Measurements from ENCODE around the gene MCTP2.

MCTP2 gene

GRCh38 chr15:94367726-94368535 lies 136.6 kb downstream of the MCTP2 start:
- no peak for TF ChIP-seq TAF1 (IDR thresholded peaks at IDR 0.05; ENCODE audit: borderline replicate concordance, low read depth, low read length)
- FAIRE-seq = no peak

GRCh38 chr15:94370206-94370935 lies 139.0 kb downstream of the MCTP2 start:
- DNase-seq (ENCODE audit: insufficient read length) (no peak), FAIRE-seq (no peak)
- TF ChIP-seq POLR2A (IDR thresholded peaks at IDR 0.05; ENCODE audit: low read depth, low read length) (no peak), TAF1 (IDR thresholded peaks at IDR 0.05; ENCODE audit: borderline replicate concordance, low read depth, low read length) (no peak), POLR2AphosphoS5 (IDR thresholded peaks at IDR 0.05; ENCODE audit: low read depth, low read length) (no peak)

More at GRCh38 chr15:94367726-94368535, 136.6 kb downstream of the MCTP2 start:
- no peak for DNase-seq (ENCODE audit: insufficient read length)

GRCh38 chr15:94370936-94371285 lies 139.6 kb downstream of the MCTP2 start:
- FAIRE-seq (no peak), DNase-seq (ENCODE audit: insufficient read length) (no peak)
- TF ChIP-seq POLR2A (IDR thresholded peaks at IDR 0.05; ENCODE audit: low read depth, low read length) (no peak), TAF1 (IDR thresholded peaks at IDR 0.05; ENCODE audit: borderline replicate concordance, low read depth, low read length) (no peak), POLR2AphosphoS5 (IDR thresholded peaks at IDR 0.05; ENCODE audit: low read depth, low read length) (no peak)

GRCh38 chr15:94372821-94373220 lies 141.5 kb downstream of the MCTP2 start:
- DNase-seq (ENCODE audit: insufficient read length) (no peak), FAIRE-seq (no peak)
- TF ChIP-seq TAF1 (IDR thresholded peaks at IDR 0.05; ENCODE audit: borderline replicate concordance, low read depth, low read length) = no peak
- TF ChIP-seq POLR2A (IDR thresholded peaks at IDR 0.05; ENCODE audit: low read depth, low read length) = no peak
- no peak for TF ChIP-seq POLR2AphosphoS5 (IDR thresholded peaks at IDR 0.05; ENCODE audit: low read depth, low read length)

- DNase-seq (ENCODE audit: insufficient read length) (no peak), FAIRE-seq (no peak)
- TF ChIP-seq POLR2AphosphoS5 (IDR thresholded peaks at IDR 0.05; ENCODE audit: low read depth, low read length) (no peak), TAF1 (IDR thresholded peaks at IDR 0.05; ENCODE audit: borderline replicate concordance, low read depth, low read length) (no peak), POLR2A (IDR thresholded peaks at IDR 0.05; ENCODE audit: low read depth, low read length) (no peak)
These were observed 144.6 kb downstream of the MCTP2 start for GRCh38 chr15:94375997-94376396.

- no peak for FAIRE-seq
- TF ChIP-seq POLR2A (IDR thresholded peaks at IDR 0.05; ENCODE audit: low read depth, low read length) = no peak
- no peak for DNase-seq (ENCODE audit: insufficient read length)
These were observed 148.6 kb downstream of the MCTP2 start for GRCh38 chr15:94379986-94380385.

- DNase-seq (ENCODE audit: insufficient read length) = no peak
- no peak for TF ChIP-seq POLR2AphosphoS5 (IDR thresholded peaks at IDR 0.05; ENCODE audit: low read depth, low read length)
- no peak for TF ChIP-seq TAF1 (IDR thresholded peaks at IDR 0.05; ENCODE audit: borderline replicate concordance, low read depth, low read length)
- TF ChIP-seq POLR2A (IDR thresholded peaks at IDR 0.05; ENCODE audit: low read depth, low read length) = no peak
- FAIRE-seq = no peak
These were observed 149.4 kb downstream of the MCTP2 start for GRCh38 chr15:94380798-94381197.

GRCh38 chr15:94381384-94381783 lies 150.0 kb downstream of the MCTP2 start:
- no peak for FAIRE-seq
- no peak for DNase-seq (ENCODE audit: insufficient read length)
- no peak for TF ChIP-seq POLR2AphosphoS5 (IDR thresholded peaks at IDR 0.05; ENCODE audit: low read depth, low read length)
- TF ChIP-seq TAF1 (IDR thresholded peaks at IDR 0.05; ENCODE audit: borderline replicate concordance, low read depth, low read length) = no peak
- no peak for TF ChIP-seq POLR2A (IDR thresholded peaks at IDR 0.05; ENCODE audit: low read depth, low read length)

- FAIRE-seq (no peak), DNase-seq (ENCODE audit: insufficient read length) (no peak)
These were observed 151.7 kb downstream of the MCTP2 start for GRCh38 chr15:94383041-94383440.

GRCh38 chr15:94383706-94384105 lies 152.3 kb downstream of the MCTP2 start:
- FAIRE-seq (no peak), DNase-seq (ENCODE audit: insufficient read length) (no peak)
- TF ChIP-seq POLR2AphosphoS5 (IDR thresholded peaks at IDR 0.05; ENCODE audit: low read depth, low read length) (no peak), TAF1 (IDR thresholded peaks at IDR 0.05; ENCODE audit: borderline replicate concordance, low read depth, low read length) (no peak), POLR2A (IDR thresholded peaks at IDR 0.05; ENCODE audit: low read depth, low read length) (no peak)

More at GRCh38 chr15:94383041-94383440, 151.7 kb downstream of the MCTP2 start:
- no peak for TF ChIP-seq POLR2AphosphoS5 (IDR thresholded peaks at IDR 0.05; ENCODE audit: low read depth, low read length)
- TF ChIP-seq POLR2A (IDR thresholded peaks at IDR 0.05; ENCODE audit: low read depth, low read length) = no peak
- no peak for TF ChIP-seq TAF1 (IDR thresholded peaks at IDR 0.05; ENCODE audit: borderline replicate concordance, low read depth, low read length)

- no peak for TF ChIP-seq POLR2A (IDR thresholded peaks at IDR 0.05; ENCODE audit: low read depth, low read length)
- TF ChIP-seq TAF1 (IDR thresholded peaks at IDR 0.05; ENCODE audit: borderline replicate concordance, low read depth, low read length) = no peak
- no peak for TF ChIP-seq POLR2AphosphoS5 (IDR thresholded peaks at IDR 0.05; ENCODE audit: low read depth, low read length)
- FAIRE-seq (no peak), DNase-seq (ENCODE audit: insufficient read length) (no peak)
These were observed 154.1 kb downstream of the MCTP2 start for GRCh38 chr15:94385441-94385840.

- no peak for FAIRE-seq
- TF ChIP-seq POLR2A (IDR thresholded peaks at IDR 0.05; ENCODE audit: low read depth, low read length) = no peak
- no peak for TF ChIP-seq POLR2AphosphoS5 (IDR thresholded peaks at IDR 0.05; ENCODE audit: low read depth, low read length)
- TF ChIP-seq TAF1 (IDR thresholded peaks at IDR 0.05; ENCODE audit: borderline replicate concordance, low read depth, low read length) = no peak
- no peak for DNase-seq (ENCODE audit: insufficient read length)
These were observed 155.0 kb downstream of the MCTP2 start for GRCh38 chr15:94386351-94386750.

All from GM12892 (cell line).